ENCODE measurements around the gene CHRNA3. TPM values are rescaled to one million over a fixed set of nuclear protein-coding genes. Genes with fewer than 3 reads are reported as not detected.
A peak's percentile ranks its signal among the peaks of the same experiment; 100 is the strongest.

CHRNA3 gene
- total and polyA plus RNA-seq, 8 donors = 0.31 to 4.6 (median 1.0) TPM; not detected in 3

DNA sequence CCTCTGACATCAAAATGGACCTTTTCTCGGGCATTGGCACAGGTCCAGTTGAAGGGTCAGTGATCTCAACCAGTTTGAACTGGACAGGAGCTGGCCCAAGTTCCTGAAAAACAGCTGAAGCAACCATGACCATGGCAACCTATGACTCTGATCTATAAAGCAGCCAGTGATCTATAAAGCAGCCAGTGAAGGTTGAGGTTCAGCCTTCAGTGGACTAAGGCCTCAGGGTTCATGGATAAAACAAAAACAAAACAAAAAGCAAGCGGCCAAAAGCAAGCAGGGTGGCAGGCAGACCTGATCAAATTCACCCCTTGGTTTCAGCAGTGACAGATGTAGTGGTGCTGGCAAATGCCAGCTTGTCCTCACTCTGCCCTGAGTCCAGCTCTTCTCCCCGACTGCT, 30.2 kb upstream of the CHRNA3 start:
- Histone ChIP-seq H3K9me3 (no peaks in the 10 kb centered on the region), H3K4me3 (no peak overlapping the region), H3K27me3 (peaks cover 0 to 9% (median 0%) of the 10 kb centered on the region in 3 donors), H3K4me1 (no peaks in the 10 kb centered on the region), H3K36me3 (no peaks in the 10 kb centered on the region), H3K27ac (no peak overlapping the region)
- intact Hi-C loops (cut with DNase I; ENCODE audit: low total_unique reads) = no loop called here
- TF ChIP-seq EP300 (IDR thresholded peaks at IDR 0.05) (no peak), POLR2AphosphoS5 (IDR thresholded peaks at IDR 0.05) (no peak), CTCF (IDR thresholded peaks at IDR 0.05) (no peak), POLR2A (IDR thresholded peaks at IDR 0.05) (no peak)
- 42 to 56% (median 50%) methylated on average over 3 of the region's 3 CpGs for WGBS, 5 donors
- DNase-seq = no peak

DNA sequence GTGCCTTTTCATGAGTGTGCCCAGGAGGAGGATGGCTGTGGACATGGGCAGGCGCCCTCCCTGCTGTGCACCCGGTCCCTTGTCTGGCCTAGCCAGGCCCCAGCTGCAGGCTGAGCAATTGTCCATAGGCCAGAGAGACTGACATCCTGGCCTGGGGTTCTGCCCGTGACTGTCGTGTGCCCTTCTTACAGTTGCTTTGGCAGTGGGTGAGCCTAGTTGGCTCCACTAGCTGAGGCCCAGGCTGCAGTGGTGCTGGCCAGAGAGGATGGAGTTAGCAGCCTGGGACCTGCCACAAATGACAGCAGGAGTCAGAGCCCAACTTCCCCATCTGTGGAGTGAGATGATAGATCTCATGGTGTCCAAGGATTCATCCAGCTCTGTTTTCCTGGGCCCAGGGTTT, 29.2 kb upstream of the CHRNA3 start:
- Histone ChIP-seq H3K27ac (no peak overlapping the region), H3K36me3 (no peaks in the 10 kb centered on the region), H3K9me3 (no peaks in the 10 kb centered on the region), H3K4me3 (no peak overlapping the region), H3K27me3 (peaks cover 0 to 9% (median 0%) of the 10 kb centered on the region in 3 donors), H3K4me1 (no peaks in the 10 kb centered on the region)
- no peak for DNase-seq
- no peak for TF ChIP-seq EP300 (IDR thresholded peaks at IDR 0.05)
- no peak for TF ChIP-seq POLR2AphosphoS5 (IDR thresholded peaks at IDR 0.05)
- no peak for TF ChIP-seq POLR2A (IDR thresholded peaks at IDR 0.05)
- TF ChIP-seq CTCF (IDR thresholded peaks at IDR 0.05) = no peak
- WGBS, 5 donors = 61 to 88% (median 84%) methylated on average over 4 of the region's 4 CpGs
- intact Hi-C loops (cut with DNase I; ENCODE audit: low total_unique reads) = no loop called here

- Histone ChIP-seq H3K9me3 (no peaks in the 10 kb centered on the region), H3K27me3 (peaks cover 0 to 16% (median 13%) of the 10 kb centered on the region in 3 donors), H3K4me1 (peaks cover 8 to 16% (median 13%) of the 10 kb centered on the region in 4 donors), H3K4me3 (no peak overlapping the region), H3K36me3 (no peaks in the 10 kb centered on the region), H3K27ac (no peak overlapping the region)
- no peak for DNase-seq
- WGBS, 5 donors = 86 to 94% (median 90%) methylated on average over 4 of the region's 4 CpGs
- intact Hi-C loops (cut with DNase I; ENCODE audit: low total_unique reads) = no loop called here
- no peak for TF ChIP-seq EP300 (IDR thresholded peaks at IDR 0.05)
- no peak for TF ChIP-seq CTCF (IDR thresholded peaks at IDR 0.05)
- no peak for TF ChIP-seq POLR2A (IDR thresholded peaks at IDR 0.05)
- no peak for TF ChIP-seq POLR2AphosphoS5 (IDR thresholded peaks at IDR 0.05)
Measured at GRCh38 chr15:78645009-78645408, 24.2 kb upstream of the CHRNA3 start.

GRCh38 chr15:78642331-78642730, 21.5 kb upstream of the CHRNA3 start:
- Histone ChIP-seq H3K4me1 (peaks cover 8 to 16% (median 13%) of the 10 kb centered on the region in 4 donors), H3K27me3 (peaks cover 0 to 24% (median 13%) of the 10 kb centered on the region in 3 donors), H3K9me3 (no peaks in the 10 kb centered on the region), H3K36me3 (no peaks in the 10 kb centered on the region), H3K4me3 (no peak overlapping the region), H3K27ac (no peak overlapping the region)
- TF ChIP-seq POLR2A (IDR thresholded peaks at IDR 0.05) (no peak), CTCF (IDR thresholded peaks at IDR 0.05) (no peak), EP300 (IDR thresholded peaks at IDR 0.05) (no peak), POLR2AphosphoS5 (IDR thresholded peaks at IDR 0.05) (no peak)
- WGBS, 5 donors = 70 to 82% (median 78%) methylated on average over 5 of the region's 5 CpGs
- DNase-seq = peak in 1 of 2 donors; percentile 56
- intact Hi-C loops (cut with DNase I; ENCODE audit: low total_unique reads) = no loop called here
